HCT116 (cell line): ENCODE measurements around the gene TNF. TPM values are rescaled to one million over a fixed set of nuclear protein-coding genes. Genes with fewer than 3 reads are reported as not detected.

Source experiments
- ATAC-seq: fragments of 200-7000 bp; cut with Tn5 transposase; 2 replicates; pipeline ENCODE4 v1.9.1; 2020; ENCODE audit warnings: mild to moderate bottlenecking, moderate library complexity
- BruUV-seq: library from RNA; stranded (reverse); fragments of 400-500 nt; replicated peaks from 2 replicates; lab custom pipeline; 2021; lab: Mats Ljungman, UMichigan
- CTCF ChIA-PET: fragments of 300-600 bp; sonication (Branson Sonifier 250); formaldehyde crosslinking; loops from one replicate; lab custom pipeline; 2021; ENCODE audit warnings: antibody characterized with exemption; lab: Charles Lee
- POLR2A ChIA-PET: fragments of 300-600, 350-600 bp; sonication (Branson Sonifier 250); formaldehyde crosslinking; loops from one replicate; lab custom pipeline; 2021; ENCODE audit warnings: antibody characterized with exemption; lab: Charles Lee
- RAD21 ChIA-PET, 2 experiments: fragments of 300-600 bp; sonication (Branson Sonifier 250); formaldehyde crosslinking; loops; one replicate each; lab custom pipeline; 2023; ENCODE audit warnings: low total read pairs in 2 of 2; ENCODE audit not compliant: uncharacterized antibody in 2 of 2, unreplicated experiment in 2 of 2, low non-redundant PET in 1 of 2; lab: Charles Lee
- DNase-seq: peaks from one replicate; pipeline ENCODE4 v3.0.0-alpha.2; 2010; ENCODE audit warnings: low read depth, low spot score
- H2AFZ ChIP-seq: fragments of 200-600 bp; shearing (Covaris generic), sonication (generic); 2 replicates; pipeline ENCODE4 v1.6.1; 2017; ENCODE audit warnings: low read depth, mixed run types, mixed read lengths, antibody characterized with exemption, low read length; ENCODE audit not compliant: poor library complexity, severe bottlenecking
- H3K27ac ChIP-seq: 2 replicates; pipeline ENCODE4 v1.5.1; 2012; ENCODE audit warnings: low read depth, low read length
- H3K27me3 ChIP-seq: fragments of 200-600 bp; sonication (generic); 2 replicates; pipeline ENCODE4 v1.6.1; 2016; ENCODE audit warnings: mixed run types, low read length, mixed read lengths; ENCODE audit not compliant: insufficient read depth
- H3K36me3 ChIP-seq, 2 experiments: fragments of 200-500 bp in 1 of 2; fragments of 200-600 bp in 1 of 2; sonication (Bioruptor generic) in 1 of 2; sonication (generic) in 1 of 2; 2 replicates each; pipeline versions ENCODE4 v1.5.1 to v1.6.1; 2014 to 2016; ENCODE audit warnings: low read length in 2 of 2, inconsistent platforms in 1 of 2, mixed read lengths in 1 of 2, mixed run types in 1 of 2; ENCODE audit not compliant: insufficient read depth in 2 of 2, control insufficient read depth in 1 of 2
- H3K4me1 ChIP-seq, 2 experiments: fragments of 200-600 bp in 1 of 2; sonication (generic) in 1 of 2; 2 replicates each; pipeline versions ENCODE4 v1.5.1 to v1.6.1; 2012 to 2017; ENCODE audit warnings: low read length in 2 of 2, inconsistent platforms in 1 of 2, mild to moderate bottlenecking in 1 of 2, mixed read lengths in 1 of 2, mixed run types in 1 of 2, moderate library complexity in 1 of 2; ENCODE audit not compliant: insufficient read depth in 2 of 2, control insufficient read depth in 1 of 2
- H3K4me2 ChIP-seq: fragments of 200-600 bp; sonication (generic); 2 replicates; pipeline ENCODE4 v1.6.1; 2017; ENCODE audit warnings: mixed run types, low read length, mixed read lengths
- H3K4me3 ChIP-seq, 2 experiments: fragments of 200-600 bp in 1 of 2; sonication (generic) in 1 of 2; replicated peaks in 1 of 2; 2 replicates each; pipeline ENCODE4 v1.5.1; 2011 to 2016; ENCODE audit warnings: low read length in 2 of 2, control low read depth in 1 of 2, low read depth in 1 of 2, mild to moderate bottlenecking in 1 of 2, mixed read lengths in 1 of 2, mixed run types in 1 of 2
- H3K79me2 ChIP-seq: fragments of 200-600 bp; sonication (generic); 2 replicates; pipeline ENCODE4 v1.6.1; 2017; ENCODE audit warnings: mild to moderate bottlenecking, mixed run types, low read length, moderate library complexity, mixed read lengths; ENCODE audit not compliant: insufficient read depth
- H3K9ac ChIP-seq: fragments of 200-600 bp; sonication (generic); 2 replicates; pipeline ENCODE4 v1.6.1; 2016; ENCODE audit warnings: low read length, mixed read lengths
- H3K9me2 ChIP-seq: fragments of 200-600 bp; sonication (generic), shearing (Covaris generic); 2 replicates; pipeline ENCODE4 v1.6.1; 2017; ENCODE audit warnings: mixed run types, mild to moderate bottlenecking, moderate library complexity; ENCODE audit not compliant: insufficient read depth
- H3K9me3 ChIP-seq, 2 experiments: fragments of 200-500 bp in 1 of 2; fragments of 200-600 bp in 1 of 2; sonication (Bioruptor generic) in 1 of 2; sonication (generic) in 1 of 2; 2 replicates each; pipeline ENCODE4 v1.6.1; 2014 to 2017; ENCODE audit warnings: low read length in 2 of 2, mixed read lengths in 2 of 2, inconsistent platforms in 1 of 2, low read depth in 1 of 2, mild to moderate bottlenecking in 1 of 2, mixed run types in 1 of 2, moderate library complexity in 1 of 2; ENCODE audit not compliant: control insufficient read depth in 1 of 2, insufficient read depth in 1 of 2
- H4K20me1 ChIP-seq: fragments of 200-600 bp; sonication (generic), shearing (Covaris generic); 2 replicates; pipeline ENCODE4 v1.6.1; 2017; ENCODE audit warnings: mixed run types, mild to moderate bottlenecking, moderate library complexity; ENCODE audit not compliant: insufficient read depth
- CBX3 ChIP-seq: IDR thresholded peaks from 2 replicates; pipeline ENCODE4 v1.6.1; 2012; ENCODE audit warnings: low read depth
- EGR1 ChIP-seq: IDR thresholded peaks from 2 replicates; pipeline ENCODE4 v1.6.1; 2012; ENCODE audit warnings: low read depth
- ELF1 ChIP-seq: IDR thresholded peaks from 2 replicates; pipeline ENCODE4 v1.6.1; 2012; ENCODE audit warnings: low read depth, borderline replicate concordance
- EZH2 ChIP-seq: fragments of 200-600 bp; sonication (generic); IDR thresholded peaks from 2 replicates; pipeline ENCODE4 v1.6.1; 2017; ENCODE audit warnings: antibody characterized with exemption, mixed run types
- POLR2AphosphoS5 ChIP-seq: IDR thresholded peaks from 2 replicates; pipeline ENCODE4 v1.6.1; 2011; ENCODE audit warnings: mild to moderate bottlenecking, low read depth, low read length, moderate library complexity
- RAD21 ChIP-seq: IDR thresholded peaks from 2 replicates; pipeline ENCODE4 v1.6.1; 2012; ENCODE audit warnings: low read depth, mild to moderate bottlenecking
- SP1 ChIP-seq: IDR thresholded peaks from 2 replicates; pipeline ENCODE4 v1.6.1; 2012; ENCODE audit warnings: low read depth
- SRF ChIP-seq: IDR thresholded peaks from 2 replicates; pipeline ENCODE4 v1.6.1; 2012; ENCODE audit warnings: low read depth
- TCF7L2 ChIP-seq: IDR thresholded peaks from 2 replicates; pipeline ENCODE4 v1.7.0; 2011; ENCODE audit warnings: borderline replicate concordance, inconsistent platforms; ENCODE audit not compliant: insufficient read depth, insufficient read length; ENCODE audit errors: extremely low read depth
- YY1 ChIP-seq: IDR thresholded peaks from 2 replicates; pipeline ENCODE4 v1.6.1; 2011; ENCODE audit warnings: low read length, low read depth, moderate library complexity, mild to moderate bottlenecking; ENCODE audit not compliant: insufficient replicate concordance; ENCODE audit errors: extremely low read depth
- ZNF274 ChIP-seq: fragments of 200-500 bp; sonication (Bioruptor generic); IDR thresholded peaks from 2 replicates; pipeline ENCODE4 v1.6.1; 2014; ENCODE audit warnings: mild to moderate bottlenecking, low read depth, low read length, inconsistent platforms
- intact Hi-C: fragments of 100-400 bp; cut with micrococcal nuclease; formaldehyde crosslinking; loops from 2 replicates; pipeline ENCODE4 v1.10.0; 2022
- total RNA-seq: library from RNA; stranded (reverse); gene quantifications from one replicate; pipeline ENCODE4 v1.2.1, GENCODE V29; 2021; ENCODE audit not compliant: unreplicated experiment
- TF ChIP-seq, protein P1 (sequence below): IDR thresholded peaks from 2 replicates; pipeline ENCODE4 v1.6.1; 2011; ENCODE audit warnings: mild to moderate bottlenecking, low read length, moderate library complexity; ENCODE audit not compliant: insufficient replicate concordance; ENCODE audit errors: extremely low read depth

TNF gene
- total RNA-seq, 1 experiment from 2014 or later: 0.59 TPM

DNA sequence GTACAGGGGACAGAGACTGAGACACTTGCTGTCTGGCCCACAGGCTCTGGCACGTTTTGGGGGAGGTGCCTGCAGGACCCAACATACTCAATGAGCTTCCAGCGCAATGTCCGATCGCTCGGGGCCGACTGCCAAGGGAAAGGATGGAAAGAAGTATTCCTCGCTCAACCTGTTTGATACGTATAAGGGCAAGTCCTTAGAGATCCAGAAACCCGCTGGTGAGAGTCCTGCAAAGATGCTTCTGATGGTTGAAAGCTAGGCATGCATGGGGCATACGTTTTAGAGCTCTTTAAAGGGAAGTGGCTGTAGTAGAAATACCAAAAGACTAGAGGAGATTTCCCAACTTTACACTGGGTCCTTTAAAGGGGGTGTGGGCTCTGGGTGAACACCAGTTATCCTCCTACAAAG lies 47.3 kb downstream of the TNF start:
- ATAC-seq: no peak
- H2AFZ ChIP-seq: no peak overlapping the region
- no peaks in the 10 kb centered on the region for H4K20me1 ChIP-seq
- ChIA-PET POLR2A (no interaction called here), CTCF (no interaction called here), RAD21 (no interaction called here)
- peak overlapping the region; percentile 90; the same call in 1 of the 2 replicates for H3K27ac ChIP-seq
- no TSS peak for BruUV-seq
- H3K4me1 ChIP-seq: peaks cover 6 to 18% of the 10 kb centered on the region in 2 experiments; a peak in 3 of 4 replicates
- H3K27me3 ChIP-seq: no peaks in the 10 kb centered on the region
- H3K4me2 ChIP-seq: peak overlapping the region; percentile 91
- intact Hi-C loops: no loop called here
- no peak overlapping the region for H3K4me3 ChIP-seq
- no peaks in the 10 kb centered on the region for H3K9me3 ChIP-seq
- H3K9me2 ChIP-seq: no peaks in the 10 kb centered on the region
- H3K79me2 ChIP-seq: peaks cover 69% of the 10 kb centered on the region
- peaks cover 30 to 63% of the 10 kb centered on the region in 2 experiments for H3K36me3 ChIP-seq
- TF ChIP-seq, protein P1, sequence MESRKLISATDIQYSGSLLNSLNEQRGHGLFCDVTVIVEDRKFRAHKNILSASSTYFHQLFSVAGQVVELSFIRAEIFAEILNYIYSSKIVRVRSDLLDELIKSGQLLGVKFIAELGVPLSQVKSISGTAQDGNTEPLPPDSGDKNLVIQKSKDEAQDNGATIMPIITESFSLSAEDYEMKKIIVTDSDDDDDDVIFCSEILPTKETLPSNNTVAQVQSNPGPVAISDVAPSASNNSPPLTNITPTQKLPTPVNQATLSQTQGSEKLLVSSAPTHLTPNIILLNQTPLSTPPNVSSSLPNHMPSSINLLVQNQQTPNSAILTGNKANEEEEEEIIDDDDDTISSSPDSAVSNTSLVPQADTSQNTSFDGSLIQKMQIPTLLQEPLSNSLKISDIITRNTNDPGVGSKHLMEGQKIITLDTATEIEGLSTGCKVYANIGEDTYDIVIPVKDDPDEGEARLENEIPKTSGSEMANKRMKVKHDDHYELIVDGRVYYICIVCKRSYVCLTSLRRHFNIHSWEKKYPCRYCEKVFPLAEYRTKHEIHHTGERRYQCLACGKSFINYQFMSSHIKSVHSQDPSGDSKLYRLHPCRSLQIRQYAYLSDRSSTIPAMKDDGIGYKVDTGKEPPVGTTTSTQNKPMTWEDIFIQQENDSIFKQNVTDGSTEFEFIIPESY: no peak
- TF ChIP-seq TCF7L2 (no peak), SP1 (no peak), POLR2AphosphoS5 (no peak), EZH2 (no peak), ELF1 (no peak), YY1 (no peak), SRF (no peak), CBX3 (no peak), RAD21 (no peak), ZNF274 (no peak), EGR1 (no peak)
- 0 out of 2 replicates have a peak overlapping the region, but pooled peaks have one; percentile 98 for H3K9ac ChIP-seq
- DNase-seq: no peak
